ENCODE results near the gene FBXO41.

Gene FBXO41

GRCh38 chr2:73214120-73215035 lies 69.9 kb downstream of the FBXO41 start, which contains the start of gene SMYD5:
SMYD5 (plus strand) TSS chr2:73214245; CDS start chr2:73214267, 22 bp downstream.
- peak; percentile 94 for DNase-seq (ENCODE audit: low spot score)

GRCh38 chr2:73212448-73213176 lies 71.7 kb downstream of the FBXO41 start:
- DNase-seq (ENCODE audit: low spot score), result peak; percentile 88

- no peak for DNase-seq (ENCODE audit: low spot score)
Measured at GRCh38 chr2:73212098-73212447, 72.2 kb downstream of the FBXO41 start.

- no peak for DNase-seq (ENCODE audit: low spot score)
Measured at GRCh38 chr2:73210696-73211095, 73.6 kb downstream of the FBXO41 start.

GRCh38 chr2:73210019-73210418 lies 74.3 kb downstream of the FBXO41 start:
- DNase-seq (ENCODE audit: low spot score), result no peak

- no peak for DNase-seq (ENCODE audit: low spot score)
Measured at GRCh38 chr2:73208258-73208657, 76.0 kb downstream of the FBXO41 start.

GRCh38 chr2:73205611-73206010 lies 78.7 kb downstream of the FBXO41 start:
- DNase-seq (ENCODE audit: low spot score), result no peak

Measured in AG20443 (cell line).